Kidney (tissue), 14 donors: ENCODE results near the gene CEP112. TPM values are rescaled to one million over a fixed set of nuclear protein-coding genes. Genes with fewer than 3 reads are reported as not detected.

Source experiments
- DNase-seq, 5 donors: peaks; one replicate each; pipeline ENCODE4 v3.0.0-alpha.2; 2013 to 2020
- FAIRE-seq: peaks from 2 replicates; lab custom pipeline; 2012; peaks lifted over from hg19 to GRCh38; lab: Jason Lieb, UNC
- H3K27ac ChIP-seq, 2 donors: one replicate each; pipeline ENCODE4 v1.7.0; 2013; ENCODE audit warnings: low read depth in 2 of 2, low read length in 2 of 2, inconsistent platforms in 1 of 2
- H3K27me3 ChIP-seq: one replicate; pipeline ENCODE4 v1.7.1; 2013; ENCODE audit warnings: low read length, inconsistent platforms; ENCODE audit not compliant: control insufficient read depth, insufficient read depth
- H3K36me3 ChIP-seq, 3 donors: one replicate each; pipeline versions ENCODE4 v1.7.0 to v1.7.1; 2013; ENCODE audit warnings: low read length in 3 of 3, control low read depth in 1 of 3, inconsistent platforms in 1 of 3; ENCODE audit not compliant: insufficient read depth in 3 of 3, control insufficient read depth in 2 of 3
- H3K4me1 ChIP-seq, 3 donors: one replicate each; pipeline versions ENCODE4 v1.7.0 to v1.7.1; 2013; ENCODE audit warnings: low read length in 3 of 3, inconsistent platforms in 1 of 3, low read depth in 1 of 3; ENCODE audit not compliant: control insufficient read depth in 2 of 3, insufficient read depth in 2 of 3
- H3K4me3 ChIP-seq, 3 donors: one replicate each; pipeline versions ENCODE4 v1.7.0 to v1.8.1; 2013; ENCODE audit warnings: low read length in 3 of 3, control low read depth in 1 of 3, inconsistent platforms in 1 of 3
- H3K9ac ChIP-seq, 3 donors: one replicate each; pipeline versions ENCODE4 v1.7.0 to v1.7.1; 2013; ENCODE audit warnings: low read length in 3 of 3, control low read depth in 1 of 3, inconsistent platforms in 1 of 3
- H3K9me3 ChIP-seq, 3 donors: one replicate each; pipeline versions ENCODE4 v1.7.0 to v1.7.1; 2013; ENCODE audit warnings: low read length in 3 of 3, control low read depth in 1 of 3, inconsistent platforms in 1 of 3; ENCODE audit not compliant: control insufficient read depth in 2 of 3, insufficient read depth in 1 of 3
- CTCF ChIP-seq: IDR thresholded peaks from 3 replicates; pipeline ENCODE4 v1.5.1; 2012; ENCODE audit warnings: mild to moderate bottlenecking, moderate library complexity, borderline replicate concordance; ENCODE audit not compliant: insufficient read depth; ENCODE audit errors: extremely low read depth
- intact Hi-C: fragments of 100-400 bp; cut with DNase I; formaldehyde crosslinking; loops from one replicate; pipeline ENCODE4 v1.11.1; 2022
- polyA plus RNA-seq: library from polyadenylated mRNA; stranded (reverse); fragments of 350-450 nt; fragmentation: Illumina TruSeq; extraction: RNeasy Lipid Tissue Mini Kit (QIAGEN cat#74804); gene quantifications from one replicate; pipeline ENCODE4 v1.2.3, GENCODE V29; 2014; ENCODE audit warnings: low read depth, low replicate concordance; ENCODE audit not compliant: insufficient read depth
- total RNA-seq: library from RNA; stranded (reverse); fragmentation: NEBNext Ultra II Directional; extraction: Animal tissue kit (Norgen Biotek cat#: 25700); gene quantifications from one replicate; pipeline ENCODE4 v1.2.1, GENCODE V29; 2021
- donor health status: control.
- donor health status: control.
- donor health status: control.
- donor health status: control.
- donor health status: control.
- donor health status: DM: yes; HTN: yes; CAD: no.
- donor health status: Normal renal cell carcinoma (clear cell type).

Gene CEP112
- total and polyA plus RNA-seq, 2 donors from 2014 or later, result 17.0 to 27.4 TPM

GRCh38 chr17:65867014-65867413, 324.9 kb downstream of the CEP112 start:
- no peaks in the 10 kb centered on the region for H3K27me3 ChIP-seq
- no peaks in the 10 kb centered on the region for H3K36me3 ChIP-seq
- no peak for TF ChIP-seq CTCF
- no peak overlapping the region for H3K27ac ChIP-seq
- no peak for DNase-seq
- no peak for FAIRE-seq
- no peaks in the 10 kb centered on the region for H3K9me3 ChIP-seq
- H3K9ac ChIP-seq, result no peak overlapping the region
- intact Hi-C loops, result no loop called here
- H3K4me1 ChIP-seq, result no peaks in the 10 kb centered on the region
- no peak overlapping the region for H3K4me3 ChIP-seq

GRCh38 chr17:65865715-65866425, 326.1 kb downstream of the CEP112 start:
- H3K4me3 ChIP-seq, result no peak overlapping the region
- TF ChIP-seq CTCF, result no peak
- DNase-seq (no peak), FAIRE-seq (no peak)
- no peaks in the 10 kb centered on the region for H3K27me3 ChIP-seq
- no peaks in the 10 kb centered on the region for H3K36me3 ChIP-seq
- intact Hi-C loops, result no loop called here
- no peaks in the 10 kb centered on the region for H3K4me1 ChIP-seq
- no peak overlapping the region for H3K9ac ChIP-seq
- H3K27ac ChIP-seq, result no peak overlapping the region
- no peaks in the 10 kb centered on the region for H3K9me3 ChIP-seq

GRCh38 chr17:65864394-65864793, 327.5 kb downstream of the CEP112 start:
- DNase-seq (no peak), FAIRE-seq (no peak)
- Histone ChIP-seq H3K9ac (no peak overlapping the region), H3K36me3 (no peaks in the 10 kb centered on the region), H3K9me3 (no peaks in the 10 kb centered on the region), H3K4me3 (no peak overlapping the region), H3K27ac (no peak overlapping the region), H3K27me3 (no peaks in the 10 kb centered on the region), H3K4me1 (no peaks in the 10 kb centered on the region)
- intact Hi-C loops, result no loop called here
- no peak for TF ChIP-seq CTCF
